HAP-1 (cell line): ENCODE results near the gene FRMPD3.
"Not testable (repeated sequence)": the region's sequence is repeated elsewhere in the genome, so short reads cannot be mapped to it uniquely, and the experiment has no call there.

ENCODE experiments used
- DNase-seq, 2 experiments: peaks; one replicate each; pipeline ENCODE4 v3.0.0-alpha.2; 2016 to 2020; ENCODE audit warnings: low spot score in 2 of 2
- H3K27me3 ChIP-seq: fragments of 250-450 bp; sonication (Bioruptor Pico); 2 replicates; pipeline ENCODE4 v1.5.1; 2020; ENCODE audit warnings: low read depth, mild to moderate bottlenecking, moderate library complexity
- H3K36me3 ChIP-seq: fragments of 250-450 bp; sonication (Bioruptor Pico); replicated peaks from 2 replicates; pipeline ENCODE4 v1.5.1; 2020; ENCODE audit warnings: mild to moderate bottlenecking
- H3K4me1 ChIP-seq: fragments of 250-450 bp; sonication (Bioruptor Pico); 2 replicates; pipeline ENCODE4 v1.5.1; 2020; ENCODE audit warnings: mild to moderate bottlenecking
- H3K4me3 ChIP-seq: fragments of 250-450 bp; sonication (Bioruptor Pico); 2 replicates; pipeline ENCODE4 v1.5.1; 2020; ENCODE audit warnings: mild to moderate bottlenecking, moderate library complexity
- H3K9me3 ChIP-seq: fragments of 250-450 bp; sonication (Bioruptor Pico); 2 replicates; pipeline ENCODE4 v1.5.1; 2020; ENCODE audit warnings: mild to moderate bottlenecking, moderate library complexity
- in situ Hi-C: fragments of 300-500 bp; cut with MboI; formaldehyde crosslinking; loops from 3 replicates; pipeline ENCODE4 v1.14.3; 2020; ENCODE audit warnings: low sequenced_read_pairs, inconsistent platforms, mixed read lengths

The FRMPD3 gene

DNA sequence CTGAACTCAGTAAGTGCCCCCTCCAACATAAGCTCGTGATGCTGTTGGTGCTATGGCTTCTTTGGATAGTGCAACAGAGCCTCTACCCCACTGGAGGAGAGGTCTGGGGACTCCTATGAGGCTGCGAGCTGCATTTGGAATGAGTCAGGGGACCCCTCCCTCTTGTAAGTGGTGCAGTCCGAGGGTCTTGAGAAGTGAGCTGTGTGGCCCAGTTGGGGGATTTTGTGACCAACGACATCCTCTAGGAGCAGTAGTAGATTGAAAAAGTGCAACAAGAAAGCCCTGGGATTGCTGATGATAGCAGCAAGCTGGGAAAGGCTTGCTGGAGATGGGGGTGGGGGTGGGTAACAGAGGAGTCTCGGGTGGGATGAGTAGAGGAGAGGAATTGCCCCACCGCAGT lies 3.1 kb downstream of the FRMPD3 start:
- H3K4me3 ChIP-seq, result no peak overlapping the region
- no peak for DNase-seq
- H3K4me1 ChIP-seq, result no peaks in the 10 kb centered on the region
- peaks cover 17% of the 10 kb centered on the region for H3K27me3 ChIP-seq
- H3K36me3 ChIP-seq, result no peaks in the 10 kb centered on the region
- in situ Hi-C loops, result no loop called here
- no peaks in the 10 kb centered on the region for H3K9me3 ChIP-seq

DNA sequence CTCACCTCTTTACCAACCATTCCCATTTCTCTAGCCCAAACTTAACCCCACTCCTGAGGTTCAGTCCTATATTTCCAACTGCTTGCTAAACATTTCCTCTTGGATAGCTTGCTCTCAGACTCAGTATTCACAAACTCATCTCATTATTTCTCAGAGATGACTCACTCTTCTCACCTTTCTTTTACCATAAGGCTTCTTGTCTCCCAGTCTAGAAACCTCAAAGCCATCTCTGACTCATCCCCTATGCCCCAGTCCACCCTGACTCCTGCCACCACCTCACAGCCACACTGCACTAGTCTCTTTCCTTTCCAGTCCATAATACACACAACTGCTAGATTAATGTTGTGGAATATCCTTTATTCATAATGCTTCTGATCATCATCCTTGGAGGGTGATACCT lies 4.8 kb downstream of the FRMPD3 start:
- no peaks in the 10 kb centered on the region for H3K36me3 ChIP-seq
- H3K4me3 ChIP-seq, result no peak overlapping the region
- DNase-seq, result no peak
- in situ Hi-C loops, result no loop called here
- peaks cover 11% of the 10 kb centered on the region for H3K27me3 ChIP-seq
- no peaks in the 10 kb centered on the region for H3K9me3 ChIP-seq
- no peaks in the 10 kb centered on the region for H3K4me1 ChIP-seq

DNA sequence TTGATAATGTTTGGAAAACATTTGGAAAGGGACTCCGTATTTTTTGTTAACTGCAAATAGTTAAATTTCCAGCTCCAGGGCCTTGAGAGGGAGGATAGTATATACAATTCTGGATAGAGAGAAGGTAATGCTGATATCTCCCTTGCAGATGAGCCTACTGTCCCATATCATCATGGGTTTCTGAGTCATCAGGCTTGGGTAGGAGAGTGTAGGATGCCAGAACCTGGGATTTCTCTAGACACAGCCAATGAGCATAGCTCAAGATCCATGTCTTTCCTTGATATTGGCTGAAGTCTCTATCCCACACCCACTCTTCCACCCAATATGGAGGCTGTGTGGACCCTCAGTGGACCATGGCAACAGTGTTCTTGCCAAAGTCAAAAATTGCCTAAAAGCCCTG lies 7.8 kb downstream of the FRMPD3 start:
- Histone ChIP-seq H3K4me3 (no peak overlapping the region), H3K9me3 (no peaks in the 10 kb centered on the region), H3K27me3 (peaks cover 7% of the 10 kb centered on the region), H3K4me1 (no peaks in the 10 kb centered on the region), H3K36me3 (no peaks in the 10 kb centered on the region)
- no peak for DNase-seq
- in situ Hi-C loops, result no loop called here

DNA sequence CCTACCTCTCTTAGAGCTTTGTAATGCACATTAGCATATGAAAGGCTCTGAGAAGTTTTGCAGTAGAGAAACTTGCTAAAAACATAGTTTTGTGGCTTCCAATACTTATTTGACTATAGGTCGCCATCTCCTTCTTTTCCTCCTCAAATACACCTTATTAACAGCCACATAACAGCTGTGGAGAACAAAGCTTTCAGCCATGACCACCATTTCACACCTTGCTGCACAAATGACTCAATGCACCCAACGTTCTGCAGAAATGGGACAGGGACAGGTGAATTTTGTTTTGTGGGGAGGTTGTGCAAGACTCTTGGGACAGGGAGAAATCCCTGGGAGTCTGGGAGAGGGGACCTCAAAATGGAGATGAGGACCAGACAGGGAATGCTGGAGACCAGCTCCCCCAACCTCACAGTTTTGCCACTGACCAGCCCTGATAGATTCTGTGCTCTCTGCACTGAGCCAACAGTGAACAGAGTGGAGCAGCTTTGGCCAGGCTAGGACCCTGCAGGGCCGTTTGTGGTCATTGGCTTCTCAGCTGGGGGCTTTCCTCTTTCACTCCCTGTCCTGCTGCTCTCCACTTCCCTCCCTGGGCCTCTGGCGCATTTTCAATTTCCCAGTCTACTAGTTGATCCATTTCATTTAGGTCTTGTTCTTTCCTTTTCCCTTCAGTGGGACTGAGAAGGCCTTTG lies 16.6 kb downstream of the FRMPD3 start:
- Histone ChIP-seq H3K9me3 (no peaks in the 10 kb centered on the region), H3K4me1 (no peaks in the 10 kb centered on the region), H3K4me3 (no peak overlapping the region), H3K36me3 (no peaks in the 10 kb centered on the region), H3K27me3 (no peaks in the 10 kb centered on the region)
- no peak for DNase-seq
- in situ Hi-C loops, result no loop called here

DNA sequence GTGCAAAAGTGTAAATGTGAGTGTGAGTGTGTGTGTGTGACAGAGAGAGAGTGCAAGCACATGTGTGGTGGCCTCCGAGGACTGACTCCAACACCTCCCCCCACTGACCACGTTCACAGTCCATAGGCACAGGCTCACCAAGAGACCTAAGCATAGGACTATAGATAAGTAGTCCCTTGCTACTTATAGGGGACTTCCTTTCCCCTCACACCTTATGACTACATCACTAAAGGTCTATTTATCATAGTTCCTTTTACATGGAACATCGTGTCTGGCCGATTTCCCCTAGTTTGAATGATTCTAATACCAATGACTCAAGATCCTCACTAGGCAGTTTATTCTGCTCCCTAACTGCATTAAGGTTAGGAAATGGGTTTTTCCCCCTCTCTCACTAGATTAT lies 17.8 kb downstream of the FRMPD3 start:
- Histone ChIP-seq H3K4me1 (no peaks in the 10 kb centered on the region), H3K9me3 (no peaks in the 10 kb centered on the region), H3K27me3 (no peaks in the 10 kb centered on the region), H3K4me3 (no peak overlapping the region), H3K36me3 (no peaks in the 10 kb centered on the region)
- in situ Hi-C loops, result no loop called here
- no peak for DNase-seq

DNA sequence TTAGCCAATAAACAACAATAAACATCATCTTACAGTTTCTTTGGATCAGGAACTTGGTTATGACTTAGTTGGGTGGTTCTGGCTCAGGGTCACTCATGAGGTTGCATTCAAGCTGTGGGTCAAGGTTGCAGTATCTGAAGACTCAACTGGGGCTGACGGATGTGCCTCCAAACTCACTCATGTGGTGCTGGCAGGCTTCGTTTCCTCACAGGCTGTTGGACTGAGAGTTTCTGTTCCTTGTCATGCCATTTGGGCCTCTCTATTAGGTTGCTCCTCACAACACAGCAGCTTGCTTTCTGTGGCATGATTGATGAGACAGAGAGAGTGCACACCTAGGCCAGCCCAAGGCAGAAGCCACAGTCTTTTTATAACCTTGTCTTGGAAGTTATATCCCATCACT lies 20.7 kb downstream of the FRMPD3 start:
- no peak for DNase-seq
- Histone ChIP-seq H3K27me3 (no peaks in the 10 kb centered on the region), H3K9me3 (no peaks in the 10 kb centered on the region), H3K4me1 (no peaks in the 10 kb centered on the region), H3K36me3 (no peaks in the 10 kb centered on the region), H3K4me3 (no peak overlapping the region)
- in situ Hi-C loops, result no loop called here

DNA sequence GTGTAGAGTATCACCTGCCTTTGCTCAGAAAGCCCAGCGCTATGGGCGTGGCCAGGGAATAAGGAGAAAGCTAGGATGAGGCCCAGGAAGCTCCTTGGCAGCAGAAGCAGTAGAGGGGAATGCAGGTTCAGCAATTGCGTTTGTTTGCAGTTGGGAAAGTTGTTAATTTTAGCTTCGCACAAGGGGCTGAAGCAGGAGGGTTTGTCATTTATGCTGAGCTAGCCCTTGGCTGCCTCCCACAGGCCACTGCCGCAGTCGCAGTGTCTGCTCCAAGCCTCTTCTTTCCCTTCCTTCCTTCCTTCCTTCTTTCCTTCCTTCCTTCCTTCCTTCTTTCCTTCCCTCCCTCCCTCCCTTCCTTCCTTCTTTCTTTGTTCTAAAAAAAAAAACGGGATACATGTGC lies 21.5 kb downstream of the FRMPD3 start:
- in situ Hi-C loops, result no loop called here
- DNase-seq, result peak in 1 of 2 experiments; percentile 10
- no peaks in the 10 kb centered on the region for H3K36me3 ChIP-seq
- H3K4me3 ChIP-seq, result no peak overlapping the region
- H3K4me1 ChIP-seq, result no peaks in the 10 kb centered on the region
- no peaks in the 10 kb centered on the region for H3K9me3 ChIP-seq
- H3K27me3 ChIP-seq, result no peaks in the 10 kb centered on the region

DNA sequence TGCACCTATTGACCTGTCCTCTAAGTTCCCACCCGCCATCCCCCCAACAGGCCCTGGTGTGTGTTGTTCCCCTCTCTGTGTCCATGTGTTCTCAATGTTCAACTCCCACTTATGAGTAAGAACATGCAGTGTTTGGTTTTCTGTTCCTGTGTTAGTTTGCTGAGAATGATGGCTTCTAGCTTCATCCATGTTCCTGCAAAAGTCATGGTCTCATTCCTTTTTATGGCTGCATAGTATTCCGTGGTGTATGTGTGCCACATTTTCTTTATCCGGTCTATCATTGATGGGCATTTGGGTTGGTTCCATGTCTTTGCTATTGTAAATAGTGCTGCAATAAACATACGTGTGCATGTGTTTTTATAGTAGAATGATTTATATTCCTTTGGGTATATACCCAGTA lies 22.0 kb downstream of the FRMPD3 start:
- in situ Hi-C loops, H3K4me1 ChIP-seq, DNase-seq, H3K4me3 ChIP-seq, H3K36me3 ChIP-seq, H3K27me3 ChIP-seq, H3K9me3 ChIP-seq: not testable (repeated sequence)

DNA sequence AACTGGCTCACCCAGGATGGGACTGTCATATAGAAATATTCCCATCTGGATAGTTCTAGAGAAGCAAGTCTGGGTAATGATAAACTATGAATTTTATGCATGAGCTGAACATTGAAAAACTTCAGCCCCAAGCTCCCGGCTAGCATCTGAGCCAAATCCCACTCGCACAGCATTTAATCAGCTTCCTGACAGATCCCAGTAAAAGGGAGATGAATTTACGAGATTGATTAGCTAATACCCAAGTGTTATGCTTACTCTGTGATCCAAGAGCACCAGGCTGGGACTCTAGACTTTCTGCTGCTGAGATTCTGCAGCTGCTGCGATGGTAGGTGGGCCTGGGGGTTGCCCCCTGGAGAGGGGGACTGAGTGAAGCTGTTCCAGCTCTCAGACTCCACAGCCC lies 28.0 kb downstream of the FRMPD3 start:
- H3K27me3 ChIP-seq, result no peaks in the 10 kb centered on the region; the same call in 1 of the 2 replicates
- DNase-seq, result no peak
- H3K9me3 ChIP-seq, result no peaks in the 10 kb centered on the region

DNA sequence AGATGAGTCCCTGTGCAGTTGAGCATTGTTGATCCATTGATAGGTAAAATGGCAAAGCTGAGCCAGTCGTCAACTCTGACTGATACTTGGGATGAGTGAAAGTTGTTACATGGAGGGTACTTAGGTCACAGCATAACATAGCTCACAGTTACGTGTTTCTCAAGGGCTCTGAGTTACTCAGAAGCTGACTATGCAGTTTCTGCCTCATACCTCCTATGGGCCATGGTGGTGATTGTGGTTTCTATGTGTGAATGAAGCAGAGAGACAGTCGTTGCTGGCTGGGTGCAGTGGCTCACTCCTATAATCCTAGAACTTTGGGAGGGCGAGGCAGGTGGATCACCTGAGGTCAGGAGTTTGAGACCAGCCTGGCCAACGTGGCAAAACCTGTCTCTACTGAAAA lies 30.8 kb downstream of the FRMPD3 start:
- in situ Hi-C loops, result no loop called here
- DNase-seq, result no peak
- Histone ChIP-seq H3K9me3 (no peaks in the 10 kb centered on the region), H3K36me3 (no peaks in the 10 kb centered on the region), H3K4me3 (no peak overlapping the region), H3K27me3 (no peaks in the 10 kb centered on the region; the same call in 1 of the 2 replicates), H3K4me1 (no peaks in the 10 kb centered on the region; the same call in 1 of the 2 replicates)

More for the DNA sequence above, 28.0 kb downstream of the FRMPD3 start:
- H3K4me3 ChIP-seq, result no peak overlapping the region
- in situ Hi-C loops, result no loop called here
- H3K4me1 ChIP-seq, result no peaks in the 10 kb centered on the region
- no peaks in the 10 kb centered on the region for H3K36me3 ChIP-seq

DNA sequence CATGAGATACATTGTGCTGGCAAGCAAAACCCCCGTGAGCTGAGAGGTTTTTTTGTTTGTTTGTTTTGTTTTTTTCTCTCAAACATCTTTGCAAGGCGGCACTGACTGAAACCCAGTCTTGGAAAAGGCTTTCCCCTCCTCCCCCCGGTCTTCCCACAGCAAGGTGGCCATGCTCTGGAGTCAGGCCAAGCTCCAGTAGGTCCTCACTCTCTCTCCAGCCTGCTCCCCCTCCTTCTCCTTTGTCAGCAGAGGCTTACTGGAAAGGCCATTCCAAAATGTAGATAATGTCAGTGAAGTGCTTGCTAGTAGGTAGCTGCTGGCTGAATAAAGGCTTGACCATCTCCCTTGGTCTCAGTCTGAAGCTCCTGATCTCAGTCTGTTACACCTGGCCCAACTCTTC lies 32.6 kb downstream of the FRMPD3 start:
- Histone ChIP-seq H3K4me3 (no peak overlapping the region), H3K4me1 (no peaks in the 10 kb centered on the region; the same call in 1 of the 2 replicates), H3K9me3 (no peaks in the 10 kb centered on the region), H3K36me3 (no peaks in the 10 kb centered on the region), H3K27me3 (no peaks in the 10 kb centered on the region)
- in situ Hi-C loops, result no loop called here
- no peak for DNase-seq

DNA sequence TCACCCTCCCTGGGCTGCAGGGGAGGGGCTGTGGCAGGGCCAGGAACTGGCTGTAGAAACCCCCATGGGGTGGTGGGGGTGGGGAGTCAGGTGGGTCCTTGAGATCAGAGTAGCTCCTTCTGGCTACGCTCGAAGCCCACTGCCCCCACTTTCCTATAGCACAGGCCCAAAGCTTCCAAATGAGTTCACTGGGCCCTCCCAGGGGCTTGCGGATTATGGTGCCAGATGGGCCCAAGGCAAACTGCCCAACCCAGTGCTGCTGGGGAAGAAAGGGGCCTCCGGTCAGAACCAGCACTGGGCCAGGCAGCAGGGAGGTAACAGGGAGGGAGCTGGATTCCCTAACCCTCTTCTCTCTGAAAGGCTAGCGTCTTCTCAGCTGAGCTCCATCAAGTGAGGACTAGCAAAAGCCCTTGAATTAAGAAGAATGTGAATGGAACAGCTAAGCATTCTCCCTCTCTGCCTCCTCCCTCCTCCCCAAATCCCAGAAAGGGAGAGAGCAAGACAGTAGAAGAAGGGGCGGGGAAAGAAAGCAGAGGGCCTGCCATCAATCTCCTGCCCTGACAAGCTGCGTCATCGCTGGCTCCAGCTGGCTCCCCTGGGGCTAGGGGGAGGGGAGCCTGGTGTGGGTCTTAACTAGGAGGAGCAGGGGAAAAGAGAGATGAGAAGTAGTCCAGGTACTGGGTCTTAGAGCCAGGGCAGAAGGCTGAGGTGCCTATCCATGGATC lies 34.7 kb downstream of the FRMPD3 start:
- H3K4me1 ChIP-seq, result no peaks in the 10 kb centered on the region; the same call in 1 of the 2 replicates
- no peak overlapping the region for H3K4me3 ChIP-seq
- H3K36me3 ChIP-seq, result no peaks in the 10 kb centered on the region
- peak; percentile 37 to 75 for DNase-seq
- in situ Hi-C loops, result no loop called here
- H3K27me3 ChIP-seq, result no peaks in the 10 kb centered on the region
- H3K9me3 ChIP-seq, result no peaks in the 10 kb centered on the region

DNA sequence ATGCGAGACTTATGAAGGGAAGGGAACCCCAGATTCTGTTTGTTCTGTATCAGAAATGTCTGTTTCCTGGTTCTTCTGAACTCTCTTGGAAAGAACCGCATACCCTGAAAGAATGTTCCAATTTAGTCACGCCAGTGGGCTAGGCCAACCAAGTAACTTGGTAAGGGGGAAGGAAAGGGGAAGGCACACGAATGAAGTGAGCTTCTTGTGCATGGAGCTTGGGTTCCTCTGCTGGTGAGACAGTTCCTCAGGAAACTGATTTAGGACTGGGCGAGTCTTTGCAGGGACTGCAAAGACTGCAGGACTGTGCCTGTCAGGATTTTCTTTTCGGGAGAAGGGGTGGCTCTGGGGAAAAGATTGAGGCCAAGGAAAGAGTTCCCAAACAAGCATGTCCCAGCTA lies 35.6 kb downstream of the FRMPD3 start:
- no peaks in the 10 kb centered on the region for H3K9me3 ChIP-seq
- DNase-seq, result no peak
- no peak overlapping the region for H3K4me3 ChIP-seq
- H3K27me3 ChIP-seq, result no peaks in the 10 kb centered on the region
- no peaks in the 10 kb centered on the region for H3K36me3 ChIP-seq
- in situ Hi-C loops, result no loop called here
- no peaks in the 10 kb centered on the region; the same call in 1 of the 2 replicates for H3K4me1 ChIP-seq

DNA sequence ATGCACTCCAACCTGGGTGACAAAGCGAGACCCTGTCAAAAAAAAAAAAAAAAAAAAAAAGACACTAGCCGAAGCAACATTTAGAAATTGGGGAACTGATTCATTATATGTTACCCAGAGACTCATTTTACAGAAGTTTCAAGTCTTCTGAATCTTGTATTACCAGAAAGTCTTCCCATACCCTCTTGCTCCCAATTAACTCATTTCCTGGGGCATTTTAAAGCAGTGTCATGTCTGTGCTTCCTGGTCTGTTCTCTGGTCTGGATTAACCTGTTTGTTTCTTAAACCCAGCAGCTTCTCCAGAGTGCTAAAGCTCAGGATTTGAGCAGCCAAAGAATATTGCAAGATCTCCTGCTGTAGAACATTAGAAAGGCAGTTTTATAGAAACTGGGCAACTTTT lies 43.7 kb downstream of the FRMPD3 start:
- no peak overlapping the region for H3K4me3 ChIP-seq
- H3K9me3 ChIP-seq, result no peaks in the 10 kb centered on the region
- peaks cover 2% of the 10 kb centered on the region; the same call in 1 of the 2 replicates for H3K27me3 ChIP-seq
- in situ Hi-C loops, result no loop called here
- no peaks in the 10 kb centered on the region for H3K36me3 ChIP-seq
- DNase-seq, result no peak
- H3K4me1 ChIP-seq, result no peaks in the 10 kb centered on the region
